Neural cell (in vitro differentiated cells): Measurements from ENCODE around the gene CYB561.

Experiments used
- EP300 ChIP-seq: fragments of 450-650 bp; conservative IDR thresholded peaks from 2 replicates; pipeline ENCODE4 v1.6.1; 2014; ENCODE audit warnings: antibody characterized with exemption, mild to moderate bottlenecking, moderate library complexity; ENCODE audit not compliant: poor library complexity, severe bottlenecking
- EZH2 ChIP-seq: fragments of 200-600, 300-800 bp; shearing (Covaris generic), sonication (generic); IDR thresholded peaks from 2 replicates; pipeline ENCODE4 v1.6.1; 2014; ENCODE audit warnings: antibody characterized with exemption, low read length, borderline replicate concordance, mild to moderate bottlenecking; ENCODE audit not compliant: insufficient read depth, poor library complexity, severe bottlenecking
- MXI1 ChIP-seq: fragments of 450-650 bp; conservative IDR thresholded peaks from 2 replicates; pipeline ENCODE4 v1.6.1; 2014; ENCODE audit warnings: antibody characterized with exemption, mild to moderate bottlenecking; ENCODE audit not compliant: poor library complexity, severe bottlenecking
- POLR2AphosphoS5 ChIP-seq: IDR thresholded peaks from 2 replicates; pipeline ENCODE4 v1.6.1; 2012
- RAD21 ChIP-seq: fragments of 450-650 bp; conservative IDR thresholded peaks from 2 replicates; pipeline ENCODE4 v1.6.1; 2014; ENCODE audit warnings: antibody characterized with exemption, mild to moderate bottlenecking, moderate library complexity
- TF ChIP-seq, protein P1 (sequence below): fragments of 450-650 bp; IDR thresholded peaks from 2 replicates; pipeline ENCODE4 v1.5.1; 2014; ENCODE audit warnings: antibody characterized with exemption, mild to moderate bottlenecking, moderate library complexity; ENCODE audit not compliant: poor library complexity, severe bottlenecking
- TF ChIP-seq, protein P2 (sequence below): IDR thresholded peaks from 2 replicates; pipeline ENCODE4 v1.6.1; 2012; ENCODE audit warnings: borderline replicate concordance

GRCh38 chr17:63454915-63455314 lies 8.8 kb upstream of the CYB561 start:
- TF ChIP-seq, protein P1, sequence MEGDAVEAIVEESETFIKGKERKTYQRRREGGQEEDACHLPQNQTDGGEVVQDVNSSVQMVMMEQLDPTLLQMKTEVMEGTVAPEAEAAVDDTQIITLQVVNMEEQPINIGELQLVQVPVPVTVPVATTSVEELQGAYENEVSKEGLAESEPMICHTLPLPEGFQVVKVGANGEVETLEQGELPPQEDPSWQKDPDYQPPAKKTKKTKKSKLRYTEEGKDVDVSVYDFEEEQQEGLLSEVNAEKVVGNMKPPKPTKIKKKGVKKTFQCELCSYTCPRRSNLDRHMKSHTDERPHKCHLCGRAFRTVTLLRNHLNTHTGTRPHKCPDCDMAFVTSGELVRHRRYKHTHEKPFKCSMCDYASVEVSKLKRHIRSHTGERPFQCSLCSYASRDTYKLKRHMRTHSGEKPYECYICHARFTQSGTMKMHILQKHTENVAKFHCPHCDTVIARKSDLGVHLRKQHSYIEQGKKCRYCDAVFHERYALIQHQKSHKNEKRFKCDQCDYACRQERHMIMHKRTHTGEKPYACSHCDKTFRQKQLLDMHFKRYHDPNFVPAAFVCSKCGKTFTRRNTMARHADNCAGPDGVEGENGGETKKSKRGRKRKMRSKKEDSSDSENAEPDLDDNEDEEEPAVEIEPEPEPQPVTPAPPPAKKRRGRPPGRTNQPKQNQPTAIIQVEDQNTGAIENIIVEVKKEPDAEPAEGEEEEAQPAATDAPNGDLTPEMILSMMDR, result no peak
- TF ChIP-seq, protein P2, sequence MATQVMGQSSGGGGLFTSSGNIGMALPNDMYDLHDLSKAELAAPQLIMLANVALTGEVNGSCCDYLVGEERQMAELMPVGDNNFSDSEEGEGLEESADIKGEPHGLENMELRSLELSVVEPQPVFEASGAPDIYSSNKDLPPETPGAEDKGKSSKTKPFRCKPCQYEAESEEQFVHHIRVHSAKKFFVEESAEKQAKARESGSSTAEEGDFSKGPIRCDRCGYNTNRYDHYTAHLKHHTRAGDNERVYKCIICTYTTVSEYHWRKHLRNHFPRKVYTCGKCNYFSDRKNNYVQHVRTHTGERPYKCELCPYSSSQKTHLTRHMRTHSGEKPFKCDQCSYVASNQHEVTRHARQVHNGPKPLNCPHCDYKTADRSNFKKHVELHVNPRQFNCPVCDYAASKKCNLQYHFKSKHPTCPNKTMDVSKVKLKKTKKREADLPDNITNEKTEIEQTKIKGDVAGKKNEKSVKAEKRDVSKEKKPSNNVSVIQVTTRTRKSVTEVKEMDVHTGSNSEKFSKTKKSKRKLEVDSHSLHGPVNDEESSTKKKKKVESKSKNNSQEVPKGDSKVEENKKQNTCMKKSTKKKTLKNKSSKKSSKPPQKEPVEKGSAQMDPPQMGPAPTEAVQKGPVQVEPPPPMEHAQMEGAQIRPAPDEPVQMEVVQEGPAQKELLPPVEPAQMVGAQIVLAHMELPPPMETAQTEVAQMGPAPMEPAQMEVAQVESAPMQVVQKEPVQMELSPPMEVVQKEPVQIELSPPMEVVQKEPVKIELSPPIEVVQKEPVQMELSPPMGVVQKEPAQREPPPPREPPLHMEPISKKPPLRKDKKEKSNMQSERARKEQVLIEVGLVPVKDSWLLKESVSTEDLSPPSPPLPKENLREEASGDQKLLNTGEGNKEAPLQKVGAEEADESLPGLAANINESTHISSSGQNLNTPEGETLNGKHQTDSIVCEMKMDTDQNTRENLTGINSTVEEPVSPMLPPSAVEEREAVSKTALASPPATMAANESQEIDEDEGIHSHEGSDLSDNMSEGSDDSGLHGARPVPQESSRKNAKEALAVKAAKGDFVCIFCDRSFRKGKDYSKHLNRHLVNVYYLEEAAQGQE, result no peak
- no peak for TF ChIP-seq POLR2AphosphoS5
- TF ChIP-seq MXI1, result no peak
- TF ChIP-seq EP300, result no peak
- TF ChIP-seq EZH2, result no peak
- TF ChIP-seq RAD21, result no peak
